Liver (tissue), 9 donors: Measurements from ENCODE around the gene FIBCD1. TPM values are rescaled to one million over a fixed set of nuclear protein-coding genes. Genes with fewer than 3 reads are reported as not detected.

Experiments
- DNase-seq: peaks from one replicate; pipeline ENCODE4 v3.0.0-alpha.2; 2017; ENCODE audit warnings: low spot score
- H3K27ac ChIP-seq, 2 donors: one replicate each; pipeline ENCODE4 v1.7.0; 2013; ENCODE audit warnings: inconsistent platforms in 2 of 2, low read length in 2 of 2, control low read depth in 1 of 2, low read depth in 1 of 2, mild to moderate bottlenecking in 1 of 2
- H3K27me3 ChIP-seq, 4 donors: one replicate each; pipeline versions ENCODE4 v1.6.1 to v1.7.0; 2013; ENCODE audit warnings: low read length in 3 of 4, inconsistent platforms in 1 of 4, mild to moderate bottlenecking in 1 of 4, moderate library complexity in 1 of 4; ENCODE audit not compliant: control insufficient read depth in 4 of 4, insufficient read depth in 4 of 4
- H3K36me3 ChIP-seq, 4 donors: one replicate each; pipeline versions ENCODE4 v1.6.1 to v1.7.0; 2013; ENCODE audit warnings: low read length in 3 of 4, mild to moderate bottlenecking in 3 of 4, low read depth in 1 of 4, moderate library complexity in 1 of 4; ENCODE audit not compliant: control insufficient read depth in 4 of 4, insufficient read depth in 3 of 4
- H3K4me1 ChIP-seq, 4 donors: one replicate each; pipeline versions ENCODE4 v1.6.1 to v1.7.0; 2013; ENCODE audit warnings: low read length in 3 of 4, mild to moderate bottlenecking in 3 of 4, moderate library complexity in 1 of 4; ENCODE audit not compliant: control insufficient read depth in 4 of 4, insufficient read depth in 4 of 4
- H3K4me3 ChIP-seq, 3 donors: one replicate each; pipeline versions ENCODE4 v1.6.1 to v1.7.0; 2013; ENCODE audit warnings: low read length in 3 of 3, control low read depth in 1 of 3, low read depth in 1 of 3, mild to moderate bottlenecking in 1 of 3
- H3K9ac ChIP-seq, 2 donors: one replicate each; pipeline ENCODE4 v1.7.0; 2013; ENCODE audit warnings: low read length in 2 of 2, mild to moderate bottlenecking in 2 of 2, moderate library complexity in 2 of 2, control low read depth in 1 of 2, low read depth in 1 of 2
- H3K9me3 ChIP-seq, 4 donors: one replicate each; pipeline versions ENCODE4 v1.6.1 to v1.7.0; 2013; ENCODE audit warnings: low read length in 3 of 4; ENCODE audit not compliant: control insufficient read depth in 4 of 4
- ATF3 ChIP-seq: IDR thresholded peaks from 2 replicates; pipeline ENCODE4 v1.6.1; 2016; ENCODE audit warnings: antibody characterized with exemption
- CTCF ChIP-seq: fragments of 150-350 bp; IDR thresholded peaks from 2 replicates; pipeline ENCODE4 v1.5.1; 2017; ENCODE audit warnings: improper control_type of control experiment, low read depth, low read length; ENCODE audit not compliant: missing input control
- EGR1 ChIP-seq, 2 donors: IDR thresholded peaks; 2 replicates each; pipeline ENCODE4 v1.6.1; 2016 to 2018; ENCODE audit warnings: antibody characterized with exemption in 2 of 2, low read depth in 2 of 2
- FOXA1 ChIP-seq: IDR thresholded peaks from 2 replicates; pipeline ENCODE4 v1.6.1; 2016; ENCODE audit warnings: antibody characterized with exemption
- FOXA2 ChIP-seq: IDR thresholded peaks from 2 replicates; pipeline ENCODE4 v1.6.1; 2016; ENCODE audit warnings: antibody characterized with exemption
- GABPA ChIP-seq, 2 donors: IDR thresholded peaks in 1 of 2; conservative IDR thresholded peaks in 1 of 2; 2 replicates each; pipeline ENCODE4 v1.6.1; 2016; ENCODE audit warnings: antibody characterized with exemption in 2 of 2, mild to moderate bottlenecking in 1 of 2, moderate library complexity in 1 of 2
- HNF4A ChIP-seq, 2 donors: conservative IDR thresholded peaks; 2 replicates each; pipeline ENCODE4 v1.6.1; 2016; ENCODE audit warnings: antibody characterized with exemption in 2 of 2, mild to moderate bottlenecking in 2 of 2
- HNF4G ChIP-seq: IDR thresholded peaks from 2 replicates; pipeline ENCODE4 v1.6.1; 2016; ENCODE audit warnings: antibody characterized with exemption
- JUND ChIP-seq, 2 donors: IDR thresholded peaks; 2 replicates each; pipeline ENCODE4 v1.6.1; 2016; ENCODE audit warnings: antibody characterized with exemption in 2 of 2
- MAX ChIP-seq: IDR thresholded peaks from 2 replicates; pipeline ENCODE4 v1.6.1; 2016; ENCODE audit warnings: antibody characterized with exemption
- NR2F2 ChIP-seq: IDR thresholded peaks from 2 replicates; pipeline ENCODE4 v1.6.1; 2016; ENCODE audit warnings: antibody characterized with exemption
- RAD21 ChIP-seq, 2 donors: IDR thresholded peaks; 2 replicates each; pipeline ENCODE4 v1.6.1; 2016; ENCODE audit warnings: antibody characterized with exemption in 2 of 2, mild to moderate bottlenecking in 2 of 2
- RXRA ChIP-seq, 2 donors: IDR thresholded peaks; 2 replicates each; pipeline ENCODE4 v1.6.1; 2017 to 2018; ENCODE audit warnings: antibody characterized with exemption in 2 of 2, mild to moderate bottlenecking in 1 of 2
- SP1 ChIP-seq: IDR thresholded peaks from 2 replicates; pipeline ENCODE4 v1.6.1; 2018; ENCODE audit warnings: antibody characterized with exemption, mild to moderate bottlenecking
- TAF1 ChIP-seq: conservative IDR thresholded peaks from 2 replicates; pipeline ENCODE4 v1.6.1; 2016; ENCODE audit warnings: antibody characterized with exemption, mild to moderate bottlenecking
- YY1 ChIP-seq: IDR thresholded peaks from 2 replicates; pipeline ENCODE4 v1.6.1; 2016; ENCODE audit warnings: antibody characterized with exemption, mild to moderate bottlenecking
- WGBS: extraction: QIAGEN DNeasy Blood & Tissue Kit; methylation state at CpG from one replicate; pipeline ENCODE4 v1.1.7; 2013; 5-methylcytosine and 5-hydroxymethylcytosine counted together
- polyA plus RNA-seq, 2 donors: library from polyadenylated mRNA; stranded (reverse) in 1 of 2; unstranded in 1 of 2; fragments of 200-250 nt in 1 of 2; fragments of >200 nt in 1 of 2; fragmentation: Nextera tagmentation in 1 of 2; extraction: Ambion mirVana in 1 of 2; gene quantifications; one replicate each; pipeline versions ENCODE4 v1.2.1 to v1.2.3, GENCODE V29; 2013 to 2015
- total RNA-seq, 2 donors: library from RNA; depleted of rRNA; stranded (reverse); fragments of >200 nt; gene quantifications; one replicate each; pipeline ENCODE4 v1.2.3, GENCODE V29; 2014
- TF ChIP-seq, protein P1 (sequence below): IDR thresholded peaks from 2 replicates; pipeline ENCODE4 v1.6.1; 2016; ENCODE audit warnings: antibody characterized with exemption
- donor health status: healthy.
- donor health status: healthy.
- donor health status: healthy.
- donor health status: healthy.
- donor health status: healthy.

Gene FIBCD1
- total and polyA plus RNA-seq, 4 donors: not detected

DNA sequence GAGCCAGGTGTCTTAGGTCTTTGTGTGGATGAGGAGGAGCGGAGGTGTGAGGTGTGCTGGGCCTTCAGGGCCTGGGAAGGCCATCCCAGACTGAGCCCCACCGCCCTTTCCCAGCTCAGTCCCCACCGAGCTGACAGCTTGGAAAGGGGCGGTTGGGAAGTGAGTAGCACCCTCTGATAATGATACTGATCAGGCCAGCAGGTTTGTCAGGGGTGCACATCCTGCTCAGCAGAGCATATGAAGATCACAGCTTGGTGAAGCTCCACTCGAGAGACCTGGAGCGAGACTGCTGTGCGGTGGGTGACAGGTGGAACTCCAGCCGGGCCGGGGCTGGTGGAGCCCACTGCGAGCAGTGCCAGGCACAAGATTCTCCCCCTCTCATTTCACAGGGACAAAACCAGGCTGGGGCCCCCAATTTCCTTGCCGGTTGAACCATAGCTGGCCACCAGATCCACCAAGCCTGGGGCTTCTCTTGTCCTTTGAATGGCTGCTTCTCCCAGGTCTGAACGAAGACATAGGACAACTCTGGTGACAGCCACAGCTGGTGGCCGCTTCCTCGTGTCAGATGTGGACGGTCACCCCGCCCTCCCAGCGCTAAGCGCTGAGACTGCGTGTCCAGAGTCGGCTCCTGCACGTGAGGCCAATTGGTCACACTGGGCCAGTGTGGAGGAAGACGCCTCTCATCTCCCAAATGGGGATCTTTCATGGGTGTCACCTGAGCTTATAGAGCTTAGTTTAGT lies 50.7 kb downstream of the FIBCD1 start:
- Histone ChIP-seq H3K4me3 (no peak overlapping the region), H3K36me3 (peaks cover 3 to 59% (median 18%) of the 10 kb centered on the region in 4 donors), H3K9ac (no peak overlapping the region), H3K27me3 (no peaks in the 10 kb centered on the region), H3K4me1 (no peaks in the 10 kb centered on the region), H3K9me3 (no peaks in the 10 kb centered on the region), H3K27ac (no peak overlapping the region)
- no peak for DNase-seq
- WGBS: 94% methylated on average over 22 of the region's 22 CpGs
- TF ChIP-seq ATF3: no peak
- TF ChIP-seq, protein P1, sequence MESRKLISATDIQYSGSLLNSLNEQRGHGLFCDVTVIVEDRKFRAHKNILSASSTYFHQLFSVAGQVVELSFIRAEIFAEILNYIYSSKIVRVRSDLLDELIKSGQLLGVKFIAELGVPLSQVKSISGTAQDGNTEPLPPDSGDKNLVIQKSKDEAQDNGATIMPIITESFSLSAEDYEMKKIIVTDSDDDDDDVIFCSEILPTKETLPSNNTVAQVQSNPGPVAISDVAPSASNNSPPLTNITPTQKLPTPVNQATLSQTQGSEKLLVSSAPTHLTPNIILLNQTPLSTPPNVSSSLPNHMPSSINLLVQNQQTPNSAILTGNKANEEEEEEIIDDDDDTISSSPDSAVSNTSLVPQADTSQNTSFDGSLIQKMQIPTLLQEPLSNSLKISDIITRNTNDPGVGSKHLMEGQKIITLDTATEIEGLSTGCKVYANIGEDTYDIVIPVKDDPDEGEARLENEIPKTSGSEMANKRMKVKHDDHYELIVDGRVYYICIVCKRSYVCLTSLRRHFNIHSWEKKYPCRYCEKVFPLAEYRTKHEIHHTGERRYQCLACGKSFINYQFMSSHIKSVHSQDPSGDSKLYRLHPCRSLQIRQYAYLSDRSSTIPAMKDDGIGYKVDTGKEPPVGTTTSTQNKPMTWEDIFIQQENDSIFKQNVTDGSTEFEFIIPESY: no peak
- TF ChIP-seq FOXA1: no peak
- TF ChIP-seq CTCF: no peak
- TF ChIP-seq RAD21 (IDR thresholded peaks at IDR 0.05): no peak
- no peak for TF ChIP-seq HNF4G

DNA sequence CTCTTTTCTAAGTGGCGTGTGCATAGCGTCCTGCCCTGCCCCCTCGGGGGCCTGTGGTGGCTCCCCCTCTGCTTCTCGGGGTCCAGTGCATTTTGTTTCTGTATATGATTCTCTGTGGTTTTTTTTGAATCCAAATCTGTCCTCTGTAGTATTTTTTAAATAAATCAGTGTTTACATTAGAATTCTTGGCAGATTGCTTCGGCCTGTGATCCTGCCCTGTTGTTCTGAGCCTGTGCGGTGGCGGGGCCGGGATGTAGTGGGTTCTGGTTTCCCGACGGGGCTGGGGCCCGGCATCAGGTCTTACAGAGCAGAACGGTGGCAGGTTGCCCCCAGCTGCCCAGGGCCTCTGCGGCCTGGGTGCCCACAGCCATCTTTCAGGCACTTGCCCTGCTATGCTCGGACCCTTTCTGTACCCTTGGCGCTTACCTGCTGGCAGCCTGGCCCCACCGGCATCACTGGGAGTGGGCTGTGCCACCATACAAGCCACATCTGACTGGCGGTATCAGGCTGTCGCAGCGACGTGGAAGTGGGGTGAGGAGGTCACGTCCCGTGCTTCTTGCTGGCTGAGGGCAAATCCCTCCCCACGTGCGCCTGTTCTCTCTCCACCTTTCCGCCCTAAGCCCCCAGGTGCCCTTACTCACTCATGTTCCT lies 51.4 kb downstream of the FIBCD1 start:
- TF ChIP-seq EGR1 (IDR thresholded peaks at IDR 0.05; ENCODE audit: low read depth in 2 of 2) (no peak), YY1 (no peak), JUND (IDR thresholded peaks at IDR 0.05) (no peak)
- Histone ChIP-seq H3K4me1 (no peaks in the 10 kb centered on the region), H3K36me3 (peaks cover 3 to 60% (median 20%) of the 10 kb centered on the region in 4 donors), H3K4me3 (no peak overlapping the region), H3K9ac (no peak overlapping the region), H3K27ac (no peak overlapping the region), H3K9me3 (no peaks in the 10 kb centered on the region), H3K27me3 (no peaks in the 10 kb centered on the region)
- DNase-seq: no peak
- WGBS: 90% methylated on average over 25 of the region's 25 CpGs

DNA sequence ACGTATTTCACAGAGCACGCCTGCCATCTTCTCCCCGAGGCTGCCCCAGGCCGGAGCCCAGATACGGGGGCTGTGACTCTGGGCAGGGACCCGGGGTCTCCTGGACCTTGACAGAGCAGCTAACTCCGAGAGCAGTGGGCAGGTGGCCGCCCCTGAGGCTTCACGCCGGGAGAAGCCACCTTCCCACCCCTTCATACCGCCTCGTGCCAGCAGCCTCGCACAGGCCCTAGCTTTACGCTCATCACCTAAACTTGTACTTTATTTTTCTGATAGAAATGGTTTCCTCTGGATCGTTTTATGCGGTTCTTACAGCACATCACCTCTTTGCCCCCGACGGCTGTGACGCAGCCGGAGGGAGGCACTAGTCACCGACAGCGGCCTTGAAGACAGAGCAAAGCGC lies 52.1 kb downstream of the FIBCD1 start:
- no peaks in the 10 kb centered on the region for H3K4me1 ChIP-seq
- H3K27me3 ChIP-seq: no peaks in the 10 kb centered on the region
- no peak for DNase-seq
- H3K4me3 ChIP-seq: no peak overlapping the region
- H3K27ac ChIP-seq: no peak overlapping the region
- TF ChIP-seq RXRA (IDR thresholded peaks at IDR 0.05) (no peak), EGR1 (IDR thresholded peaks at IDR 0.05; ENCODE audit: low read depth in 2 of 2) (no peak), TAF1 (no peak), HNF4A (conservative IDR thresholded peaks at IDR 0.05) (no peak), ATF3 (no peak), SP1 (no peak), FOXA2 (no peak), RAD21 (IDR thresholded peaks at IDR 0.05) (no peak), GABPA (IDR thresholded peaks at IDR 0.05 in 1 of 2, conservative IDR thresholded peaks at IDR 0.05 in 1 of 2) (no peak), NR2F2 (no peak), MAX (no peak), FOXA1 (no peak)
- TF ChIP-seq, protein P1: no peak
- H3K9me3 ChIP-seq: no peaks in the 10 kb centered on the region
- WGBS: 95% methylated on average over 23 of the region's 23 CpGs
- no peak overlapping the region for H3K9ac ChIP-seq
- H3K36me3 ChIP-seq: peaks cover 3 to 64% (median 21%) of the 10 kb centered on the region in 4 donors
